Measurements from ENCODE around the gene IREB2. TPM values are rescaled to one million over a fixed set of nuclear protein-coding genes. Genes with fewer than 3 reads are reported as not detected.
A peak's percentile ranks its signal among the peaks of the same experiment; 100 is the strongest.
"Not testable (repeated sequence)": the region's sequence is repeated elsewhere in the genome, so short reads cannot be mapped to it uniquely, and the experiment has no call there.

IREB2 gene
- polyA plus RNA-seq, 1 donor: 58.7 TPM

GRCh38 chr15:78394026-78394425 lies 44.0 kb upstream of the IREB2 start:
- Histone ChIP-seq H3K36me3 (ENCODE audit: control insufficient read depth, insufficient read depth, low read length) (no peaks in the 10 kb centered on the region), H3K27ac (ENCODE audit: low read length) (no peak overlapping the region), H3K9me3 (ENCODE audit: control insufficient read depth, low read depth, low read length) (no peaks in the 10 kb centered on the region), H3K4me3 (ENCODE audit: low read length) (no peak overlapping the region), H3K4me1 (ENCODE audit: control insufficient read depth, insufficient read depth, low read length) (peaks cover 14% of the 10 kb centered on the region), H3K27me3 (ENCODE audit: control insufficient read depth, insufficient read depth, low read length) (no peaks in the 10 kb centered on the region)
- no peak for DNase-seq
- 90% methylated on average over 2 of the region's 3 CpGs for WGBS (ENCODE audit: insufficient coverage, low lambda C conversion rate)

GRCh38 chr15:78394981-78395616 lies 42.9 kb upstream of the IREB2 start:
- H3K36me3 ChIP-seq (ENCODE audit: control insufficient read depth, insufficient read depth, low read length): no peaks in the 10 kb centered on the region
- no peaks in the 10 kb centered on the region for H3K27me3 ChIP-seq (ENCODE audit: control insufficient read depth, insufficient read depth, low read length)
- H3K4me1 ChIP-seq (ENCODE audit: control insufficient read depth, insufficient read depth, low read length): peaks cover 14% of the 10 kb centered on the region
- H3K27ac ChIP-seq (ENCODE audit: low read length): no peak overlapping the region
- no peaks in the 10 kb centered on the region for H3K9me3 ChIP-seq (ENCODE audit: control insufficient read depth, low read depth, low read length)
- no peak for DNase-seq
- no peak overlapping the region for H3K4me3 ChIP-seq (ENCODE audit: low read length)
- WGBS (ENCODE audit: insufficient coverage, low lambda C conversion rate): no CpG with 5 or more reads among the region's 13 CpGs

- Histone ChIP-seq H3K27me3 (ENCODE audit: control insufficient read depth, insufficient read depth, low read length) (no peaks in the 10 kb centered on the region), H3K4me3 (ENCODE audit: low read length) (no peak overlapping the region), H3K27ac (ENCODE audit: low read length) (peak overlapping the region; percentile 5), H3K36me3 (ENCODE audit: control insufficient read depth, insufficient read depth, low read length) (no peaks in the 10 kb centered on the region), H3K4me1 (ENCODE audit: control insufficient read depth, insufficient read depth, low read length) (peaks cover 14% of the 10 kb centered on the region), H3K9me3 (ENCODE audit: control insufficient read depth, low read depth, low read length) (no peaks in the 10 kb centered on the region)
- no CpG with 5 or more reads among the region's 9 CpGs for WGBS (ENCODE audit: insufficient coverage, low lambda C conversion rate)
- no peak for DNase-seq
These were observed 41.7 kb upstream of the IREB2 start for GRCh38 chr15:78396186-78396814.

GRCh38 chr15:78396976-78397375 lies 41.0 kb upstream of the IREB2 start:
- Histone ChIP-seq H3K36me3 (ENCODE audit: control insufficient read depth, insufficient read depth, low read length) (no peaks in the 10 kb centered on the region), H3K4me3 (ENCODE audit: low read length) (no peak overlapping the region), H3K4me1 (ENCODE audit: control insufficient read depth, insufficient read depth, low read length) (peaks cover 14% of the 10 kb centered on the region), H3K27ac (ENCODE audit: low read length) (peak overlapping the region; percentile 5), H3K27me3 (ENCODE audit: control insufficient read depth, insufficient read depth, low read length) (no peaks in the 10 kb centered on the region), H3K9me3 (ENCODE audit: control insufficient read depth, low read depth, low read length) (no peaks in the 10 kb centered on the region)
- peak in 1 of 2 donors; percentile 80 for DNase-seq
- no CpG with 5 or more reads among the region's 9 CpGs for WGBS (ENCODE audit: insufficient coverage, low lambda C conversion rate)

GRCh38 chr15:78397382-78397781 lies 40.6 kb upstream of the IREB2 start:
- 100% methylated on average over 1 of the region's 2 CpGs for WGBS (ENCODE audit: insufficient coverage, low lambda C conversion rate)
- no peak for DNase-seq
- H3K27ac ChIP-seq (ENCODE audit: low read length): no peak overlapping the region

GRCh38 chr15:78398076-78398825 lies 39.8 kb upstream of the IREB2 start:
- H3K9me3 ChIP-seq (ENCODE audit: control insufficient read depth, low read depth, low read length): no peaks in the 10 kb centered on the region
- H3K4me3 ChIP-seq (ENCODE audit: low read length): no peak overlapping the region
- H3K4me1 ChIP-seq (ENCODE audit: control insufficient read depth, insufficient read depth, low read length): peaks cover 14% of the 10 kb centered on the region
- no peaks in the 10 kb centered on the region for H3K27me3 ChIP-seq (ENCODE audit: control insufficient read depth, insufficient read depth, low read length)
- 92% methylated on average over 2 of the region's 11 CpGs for WGBS (ENCODE audit: insufficient coverage, low lambda C conversion rate)
- no peak for DNase-seq
- no peaks in the 10 kb centered on the region for H3K36me3 ChIP-seq (ENCODE audit: control insufficient read depth, insufficient read depth, low read length)
- H3K27ac ChIP-seq (ENCODE audit: low read length): no peak overlapping the region

More at GRCh38 chr15:78397382-78397781, 40.6 kb upstream of the IREB2 start:
- Histone ChIP-seq H3K36me3 (ENCODE audit: control insufficient read depth, insufficient read depth, low read length) (no peaks in the 10 kb centered on the region), H3K9me3 (ENCODE audit: control insufficient read depth, low read depth, low read length) (no peaks in the 10 kb centered on the region), H3K27me3 (ENCODE audit: control insufficient read depth, insufficient read depth, low read length) (no peaks in the 10 kb centered on the region), H3K4me1 (ENCODE audit: control insufficient read depth, insufficient read depth, low read length) (peaks cover 14% of the 10 kb centered on the region), H3K4me3 (ENCODE audit: low read length) (no peak overlapping the region)

GRCh38 chr15:78399091-78399490 lies 38.9 kb upstream of the IREB2 start:
- no CpG with 5 or more reads among the region's 9 CpGs for WGBS (ENCODE audit: insufficient coverage, low lambda C conversion rate)
- no peak overlapping the region for H3K4me3 ChIP-seq (ENCODE audit: low read length)
- H3K9me3 ChIP-seq (ENCODE audit: control insufficient read depth, low read depth, low read length): no peaks in the 10 kb centered on the region
- peaks cover 12% of the 10 kb centered on the region for H3K4me1 ChIP-seq (ENCODE audit: control insufficient read depth, insufficient read depth, low read length)
- H3K27ac ChIP-seq (ENCODE audit: low read length): no peak overlapping the region
- no peak for DNase-seq
- H3K27me3 ChIP-seq (ENCODE audit: control insufficient read depth, insufficient read depth, low read length): no peaks in the 10 kb centered on the region
- H3K36me3 ChIP-seq (ENCODE audit: control insufficient read depth, insufficient read depth, low read length): no peaks in the 10 kb centered on the region

GRCh38 chr15:78402061-78402610 lies 35.9 kb upstream of the IREB2 start:
- H3K27ac ChIP-seq (ENCODE audit: low read length): no peak overlapping the region
- no CpG with 5 or more reads among the region's 9 CpGs for WGBS (ENCODE audit: insufficient coverage, low lambda C conversion rate)
- DNase-seq: no peak
- H3K9me3 ChIP-seq (ENCODE audit: control insufficient read depth, low read depth, low read length): no peaks in the 10 kb centered on the region
- peaks cover 5% of the 10 kb centered on the region for H3K27me3 ChIP-seq (ENCODE audit: control insufficient read depth, insufficient read depth, low read length)
- H3K4me3 ChIP-seq (ENCODE audit: low read length): no peak overlapping the region
- no peaks in the 10 kb centered on the region for H3K36me3 ChIP-seq (ENCODE audit: control insufficient read depth, insufficient read depth, low read length)
- H3K4me1 ChIP-seq (ENCODE audit: control insufficient read depth, insufficient read depth, low read length): peaks cover 7% of the 10 kb centered on the region

GRCh38 chr15:78404125-78404524 lies 33.9 kb upstream of the IREB2 start:
- Histone ChIP-seq H3K4me3 (ENCODE audit: low read length) (no peak overlapping the region), H3K27ac (ENCODE audit: low read length) (no peak overlapping the region), H3K27me3 (ENCODE audit: control insufficient read depth, insufficient read depth, low read length) (peaks cover 5% of the 10 kb centered on the region), H3K4me1 (ENCODE audit: control insufficient read depth, insufficient read depth, low read length) (peaks cover 5% of the 10 kb centered on the region), H3K9me3 (ENCODE audit: control insufficient read depth, low read depth, low read length) (no peaks in the 10 kb centered on the region), H3K36me3 (ENCODE audit: control insufficient read depth, insufficient read depth, low read length) (no peaks in the 10 kb centered on the region)
- DNase-seq: no peak
- WGBS (ENCODE audit: insufficient coverage, low lambda C conversion rate): 83% methylated on average over 1 of the region's 3 CpGs

- H3K36me3 ChIP-seq (ENCODE audit: control insufficient read depth, insufficient read depth, low read length); H3K4me1 ChIP-seq (ENCODE audit: control insufficient read depth, insufficient read depth, low read length); H3K4me3 ChIP-seq (ENCODE audit: low read length); DNase-seq; H3K27me3 ChIP-seq (ENCODE audit: control insufficient read depth, insufficient read depth, low read length); H3K27ac ChIP-seq (ENCODE audit: low read length); H3K9me3 ChIP-seq (ENCODE audit: control insufficient read depth, low read depth, low read length): not testable (repeated sequence)
- WGBS (ENCODE audit: insufficient coverage, low lambda C conversion rate): no CpG with 5 or more reads among the region's 7 CpGs
These were observed 33.2 kb upstream of the IREB2 start for GRCh38 chr15:78404796-78405195.
